ENCODE results near the gene NANP. TPM values are rescaled to one million over a fixed set of nuclear protein-coding genes. Genes with fewer than 3 reads are reported as not detected.

The NANP gene
- total and polyA plus RNA-seq, 2 donors from 2014 or later = 3.4 to 5.1 TPM

DNA sequence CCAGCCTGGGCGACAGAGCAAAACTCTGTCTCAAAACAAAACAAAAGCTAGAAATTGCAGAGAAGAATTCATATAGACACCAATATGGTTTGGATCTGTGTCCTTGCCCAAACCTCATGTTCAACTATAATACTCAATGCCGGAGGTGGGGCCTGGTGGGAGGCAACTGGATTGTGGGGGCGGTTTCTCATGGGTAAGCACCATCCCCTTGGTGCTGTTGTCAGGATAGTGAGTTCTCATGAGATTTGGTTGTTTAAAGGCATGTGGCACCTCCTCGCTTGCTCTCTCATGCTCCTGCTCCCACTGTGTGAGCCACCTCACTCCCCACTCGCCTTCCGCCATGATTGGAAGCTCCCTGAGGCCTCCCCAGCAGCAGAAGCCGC is 53.7 kb downstream of the NANP start:
- FAIRE-seq (no peak), DNase-seq (peak in 1 of 5 donors; percentile 20)
- H3K4me1 ChIP-seq (ENCODE audit: control insufficient read depth in 2 of 3, insufficient read depth in 2 of 3, low read depth in 1 of 3, low read length in 3 of 3) = peaks cover 0 to 20% (median 8%) of the 10 kb centered on the region in 3 donors
- no peak overlapping the region for H3K27ac ChIP-seq (ENCODE audit: low read depth in 2 of 2, low read length in 2 of 2)
- TF ChIP-seq, protein P1, sequence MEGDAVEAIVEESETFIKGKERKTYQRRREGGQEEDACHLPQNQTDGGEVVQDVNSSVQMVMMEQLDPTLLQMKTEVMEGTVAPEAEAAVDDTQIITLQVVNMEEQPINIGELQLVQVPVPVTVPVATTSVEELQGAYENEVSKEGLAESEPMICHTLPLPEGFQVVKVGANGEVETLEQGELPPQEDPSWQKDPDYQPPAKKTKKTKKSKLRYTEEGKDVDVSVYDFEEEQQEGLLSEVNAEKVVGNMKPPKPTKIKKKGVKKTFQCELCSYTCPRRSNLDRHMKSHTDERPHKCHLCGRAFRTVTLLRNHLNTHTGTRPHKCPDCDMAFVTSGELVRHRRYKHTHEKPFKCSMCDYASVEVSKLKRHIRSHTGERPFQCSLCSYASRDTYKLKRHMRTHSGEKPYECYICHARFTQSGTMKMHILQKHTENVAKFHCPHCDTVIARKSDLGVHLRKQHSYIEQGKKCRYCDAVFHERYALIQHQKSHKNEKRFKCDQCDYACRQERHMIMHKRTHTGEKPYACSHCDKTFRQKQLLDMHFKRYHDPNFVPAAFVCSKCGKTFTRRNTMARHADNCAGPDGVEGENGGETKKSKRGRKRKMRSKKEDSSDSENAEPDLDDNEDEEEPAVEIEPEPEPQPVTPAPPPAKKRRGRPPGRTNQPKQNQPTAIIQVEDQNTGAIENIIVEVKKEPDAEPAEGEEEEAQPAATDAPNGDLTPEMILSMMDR (IDR thresholded peaks at IDR 0.05; ENCODE audit: borderline replicate concordance, extremely low read depth, insufficient read depth) = no peak
- H3K9ac ChIP-seq (ENCODE audit: low read length in 3 of 3) = no peak overlapping the region
- no peaks in the 10 kb centered on the region for H3K9me3 ChIP-seq (ENCODE audit: control insufficient read depth in 2 of 3, insufficient read depth in 1 of 3, low read length in 3 of 3)
- H3K36me3 ChIP-seq (ENCODE audit: control insufficient read depth in 2 of 3, insufficient read depth in 3 of 3, low read length in 3 of 3) = no peaks in the 10 kb centered on the region
- no peak overlapping the region for H3K4me3 ChIP-seq (ENCODE audit: low read length in 3 of 3)
- intact Hi-C loops (cut with DNase I) = no loop called here
- no peaks in the 10 kb centered on the region for H3K27me3 ChIP-seq (ENCODE audit: control insufficient read depth, insufficient read depth, low read length)

DNA sequence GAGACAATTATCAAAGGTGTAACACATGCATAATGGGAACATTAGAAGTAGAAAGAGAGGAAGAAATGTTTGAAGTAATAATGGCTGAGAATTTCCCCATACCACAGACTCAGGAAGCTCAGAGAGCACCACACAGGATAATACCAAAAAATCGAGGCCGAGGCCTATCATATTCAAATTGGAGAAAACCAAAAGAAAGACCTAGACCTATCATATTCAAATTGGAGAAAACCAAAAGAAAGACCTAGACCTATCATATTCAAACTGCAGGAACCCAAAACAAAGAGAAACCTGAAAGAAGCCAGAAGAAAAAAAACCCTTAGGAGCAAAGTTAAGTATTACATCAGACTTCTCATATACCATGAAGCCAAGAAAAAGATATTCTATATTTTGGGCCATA is 56.5 kb downstream of the NANP start:
- intact Hi-C loops (cut with DNase I) = no loop called here
- DNase-seq (no peak), FAIRE-seq (no peak)
- Histone ChIP-seq H3K27me3 (ENCODE audit: control insufficient read depth, insufficient read depth, low read length) (no peaks in the 10 kb centered on the region), H3K36me3 (ENCODE audit: control insufficient read depth in 2 of 3, insufficient read depth in 3 of 3, low read length in 3 of 3) (no peaks in the 10 kb centered on the region), H3K4me3 (ENCODE audit: low read length in 3 of 3) (no peak overlapping the region), H3K9ac (ENCODE audit: low read length in 3 of 3) (no peak overlapping the region), H3K4me1 (ENCODE audit: control insufficient read depth in 2 of 3, insufficient read depth in 2 of 3, low read depth in 1 of 3, low read length in 3 of 3) (peaks cover 0 to 8% (median 5%) of the 10 kb centered on the region in 3 donors), H3K27ac (ENCODE audit: low read depth in 2 of 2, low read length in 2 of 2) (no peak overlapping the region), H3K9me3 (ENCODE audit: control insufficient read depth in 2 of 3, insufficient read depth in 1 of 3, low read length in 3 of 3) (no peaks in the 10 kb centered on the region)
- TF ChIP-seq, protein P1 (IDR thresholded peaks at IDR 0.05; ENCODE audit: borderline replicate concordance, extremely low read depth, insufficient read depth) = no peak

DNA sequence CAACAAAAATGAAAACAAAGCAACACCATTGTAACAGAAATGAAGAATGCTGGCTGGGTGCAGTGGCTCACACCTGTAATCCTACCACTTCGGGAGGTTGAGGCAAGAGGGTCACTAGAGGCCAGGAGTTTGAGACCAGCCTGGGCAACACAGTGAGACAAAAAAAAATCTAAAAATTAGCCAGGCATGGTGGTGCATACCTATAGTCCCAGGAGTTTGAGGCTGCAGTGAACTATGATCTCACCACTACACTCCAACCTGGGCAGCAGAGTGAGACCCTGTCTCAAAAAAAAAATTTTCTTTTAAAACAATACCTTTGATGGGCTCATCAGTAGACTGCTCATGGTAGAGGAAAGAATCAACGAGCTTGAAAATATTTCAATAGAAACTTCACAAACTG is 57.0 kb downstream of the NANP start:
- H3K27me3 ChIP-seq (ENCODE audit: control insufficient read depth, insufficient read depth, low read length) = no peaks in the 10 kb centered on the region
- H3K4me3 ChIP-seq (ENCODE audit: low read length in 3 of 3) = no peak overlapping the region
- FAIRE-seq = no peak
- H3K27ac ChIP-seq (ENCODE audit: low read depth in 2 of 2, low read length in 2 of 2) = no peak overlapping the region
- no peak for DNase-seq
- no peaks in the 10 kb centered on the region for H3K9me3 ChIP-seq (ENCODE audit: control insufficient read depth in 2 of 3, insufficient read depth in 1 of 3, low read length in 3 of 3)
- intact Hi-C loops (cut with DNase I) = no loop called here
- no peak overlapping the region for H3K9ac ChIP-seq (ENCODE audit: low read length in 3 of 3)
- H3K4me1 ChIP-seq (ENCODE audit: control insufficient read depth in 2 of 3, insufficient read depth in 2 of 3, low read depth in 1 of 3, low read length in 3 of 3) = peaks cover 0 to 8% (median under 1%) of the 10 kb centered on the region in 3 donors
- TF ChIP-seq, protein P1 (IDR thresholded peaks at IDR 0.05; ENCODE audit: borderline replicate concordance, extremely low read depth, insufficient read depth) = no peak
- H3K36me3 ChIP-seq (ENCODE audit: control insufficient read depth in 2 of 3, insufficient read depth in 3 of 3, low read length in 3 of 3) = no peaks in the 10 kb centered on the region

DNA sequence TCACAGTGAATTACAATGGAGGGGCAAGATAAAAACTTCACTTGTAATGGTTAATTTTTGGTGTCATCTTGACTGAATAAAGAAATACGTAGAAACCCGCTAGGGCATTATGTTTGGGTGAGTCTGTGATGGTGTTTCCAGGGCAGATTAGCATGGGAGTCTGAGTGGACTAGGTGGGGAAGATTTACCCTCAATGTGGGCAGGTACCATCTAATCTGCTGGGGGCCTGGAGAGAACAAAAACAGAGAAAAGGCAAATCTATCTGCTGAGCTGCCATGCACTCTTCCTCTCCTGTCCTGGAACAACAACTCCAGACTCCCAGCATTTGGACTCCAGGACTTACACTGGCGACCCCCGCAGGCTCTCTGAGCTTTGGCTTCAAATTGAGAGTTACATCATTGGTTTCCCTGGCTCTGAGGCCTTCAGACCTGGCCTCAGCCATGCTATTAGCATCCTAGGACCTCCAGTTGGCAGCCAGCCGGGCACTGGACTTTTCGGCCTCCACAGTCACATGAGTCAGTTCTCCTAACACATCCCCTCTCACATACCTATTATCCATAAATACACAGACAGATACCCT is 58.1 kb downstream of the NANP start:
- Histone ChIP-seq H3K27ac (ENCODE audit: low read depth in 2 of 2, low read length in 2 of 2) (no peak overlapping the region), H3K9ac (ENCODE audit: low read length in 3 of 3) (no peak overlapping the region)
- DNase-seq = peak in 1 of 5 donors; percentile 17

More for the DNA sequence above, 58.1 kb downstream of the NANP start:
- Histone ChIP-seq H3K4me1 (ENCODE audit: control insufficient read depth in 2 of 3, insufficient read depth in 2 of 3, low read depth in 1 of 3, low read length in 3 of 3) (peaks cover 0 to 3% (median 0%) of the 10 kb centered on the region in 3 donors), H3K36me3 (ENCODE audit: control insufficient read depth in 2 of 3, insufficient read depth in 3 of 3, low read length in 3 of 3) (no peaks in the 10 kb centered on the region), H3K27me3 (ENCODE audit: control insufficient read depth, insufficient read depth, low read length) (no peaks in the 10 kb centered on the region), H3K9me3 (ENCODE audit: control insufficient read depth in 2 of 3, insufficient read depth in 1 of 3, low read length in 3 of 3) (no peaks in the 10 kb centered on the region), H3K4me3 (ENCODE audit: low read length in 3 of 3) (no peak overlapping the region)
- TF ChIP-seq, protein P1 (IDR thresholded peaks at IDR 0.05; ENCODE audit: borderline replicate concordance, extremely low read depth, insufficient read depth) = no peak
- FAIRE-seq = no peak
- intact Hi-C loops (cut with DNase I) = no loop called here

Data from kidney (tissue), 14 donors.